HCT116 (cell line): ENCODE results near the gene CATSPERB. TPM values are rescaled to one million over a fixed set of nuclear protein-coding genes. Genes with fewer than 3 reads are reported as not detected.

ENCODE experiments used
- ATAC-seq: fragments of 200-7000 bp; cut with Tn5 transposase; 2 replicates; pipeline ENCODE4 v1.9.1; 2020; ENCODE audit warnings: mild to moderate bottlenecking, moderate library complexity
- BruUV-seq: library from RNA; stranded (reverse); fragments of 400-500 nt; replicated peaks from 2 replicates; lab custom pipeline; 2021; lab: Mats Ljungman, UMichigan
- CTCF ChIA-PET: fragments of 300-600 bp; sonication (Branson Sonifier 250); formaldehyde crosslinking; loops from one replicate; lab custom pipeline; 2021; ENCODE audit warnings: antibody characterized with exemption; lab: Charles Lee
- POLR2A ChIA-PET: fragments of 300-600, 350-600 bp; sonication (Branson Sonifier 250); formaldehyde crosslinking; loops from one replicate; lab custom pipeline; 2021; ENCODE audit warnings: antibody characterized with exemption; lab: Charles Lee
- RAD21 ChIA-PET, 2 experiments: fragments of 300-600 bp; sonication (Branson Sonifier 250); formaldehyde crosslinking; loops; one replicate each; lab custom pipeline; 2023; ENCODE audit warnings: low total read pairs in 2 of 2; ENCODE audit not compliant: uncharacterized antibody in 2 of 2, unreplicated experiment in 2 of 2, low non-redundant PET in 1 of 2; lab: Charles Lee
- DNase-seq: peaks from one replicate; pipeline ENCODE4 v3.0.0-alpha.2; 2010; ENCODE audit warnings: low read depth, low spot score
- H2AFZ ChIP-seq: fragments of 200-600 bp; shearing (Covaris generic), sonication (generic); 2 replicates; pipeline ENCODE4 v1.6.1; 2017; ENCODE audit warnings: low read depth, mixed run types, mixed read lengths, antibody characterized with exemption, low read length; ENCODE audit not compliant: poor library complexity, severe bottlenecking
- H3K27ac ChIP-seq: 2 replicates; pipeline ENCODE4 v1.5.1; 2012; ENCODE audit warnings: low read depth, low read length
- H3K27me3 ChIP-seq: fragments of 200-600 bp; sonication (generic); 2 replicates; pipeline ENCODE4 v1.6.1; 2016; ENCODE audit warnings: mixed run types, low read length, mixed read lengths; ENCODE audit not compliant: insufficient read depth
- H3K36me3 ChIP-seq, 2 experiments: fragments of 200-500 bp in 1 of 2; fragments of 200-600 bp in 1 of 2; sonication (Bioruptor generic) in 1 of 2; sonication (generic) in 1 of 2; 2 replicates each; pipeline versions ENCODE4 v1.5.1 to v1.6.1; 2014 to 2016; ENCODE audit warnings: low read length in 2 of 2, inconsistent platforms in 1 of 2, mixed read lengths in 1 of 2, mixed run types in 1 of 2; ENCODE audit not compliant: insufficient read depth in 2 of 2, control insufficient read depth in 1 of 2
- H3K4me1 ChIP-seq, 2 experiments: fragments of 200-600 bp in 1 of 2; sonication (generic) in 1 of 2; 2 replicates each; pipeline versions ENCODE4 v1.5.1 to v1.6.1; 2012 to 2017; ENCODE audit warnings: low read length in 2 of 2, inconsistent platforms in 1 of 2, mild to moderate bottlenecking in 1 of 2, mixed read lengths in 1 of 2, mixed run types in 1 of 2, moderate library complexity in 1 of 2; ENCODE audit not compliant: insufficient read depth in 2 of 2, control insufficient read depth in 1 of 2
- H3K4me2 ChIP-seq: fragments of 200-600 bp; sonication (generic); 2 replicates; pipeline ENCODE4 v1.6.1; 2017; ENCODE audit warnings: mixed run types, low read length, mixed read lengths
- H3K4me3 ChIP-seq, 2 experiments: fragments of 200-600 bp in 1 of 2; sonication (generic) in 1 of 2; replicated peaks in 1 of 2; 2 replicates each; pipeline ENCODE4 v1.5.1; 2011 to 2016; ENCODE audit warnings: low read length in 2 of 2, control low read depth in 1 of 2, low read depth in 1 of 2, mild to moderate bottlenecking in 1 of 2, mixed read lengths in 1 of 2, mixed run types in 1 of 2
- H3K79me2 ChIP-seq: fragments of 200-600 bp; sonication (generic); 2 replicates; pipeline ENCODE4 v1.6.1; 2017; ENCODE audit warnings: mild to moderate bottlenecking, mixed run types, low read length, moderate library complexity, mixed read lengths; ENCODE audit not compliant: insufficient read depth
- H3K9ac ChIP-seq: fragments of 200-600 bp; sonication (generic); 2 replicates; pipeline ENCODE4 v1.6.1; 2016; ENCODE audit warnings: low read length, mixed read lengths
- H3K9me2 ChIP-seq: fragments of 200-600 bp; sonication (generic), shearing (Covaris generic); 2 replicates; pipeline ENCODE4 v1.6.1; 2017; ENCODE audit warnings: mixed run types, mild to moderate bottlenecking, moderate library complexity; ENCODE audit not compliant: insufficient read depth
- H3K9me3 ChIP-seq, 2 experiments: fragments of 200-500 bp in 1 of 2; fragments of 200-600 bp in 1 of 2; sonication (Bioruptor generic) in 1 of 2; sonication (generic) in 1 of 2; 2 replicates each; pipeline ENCODE4 v1.6.1; 2014 to 2017; ENCODE audit warnings: low read length in 2 of 2, mixed read lengths in 2 of 2, inconsistent platforms in 1 of 2, low read depth in 1 of 2, mild to moderate bottlenecking in 1 of 2, mixed run types in 1 of 2, moderate library complexity in 1 of 2; ENCODE audit not compliant: control insufficient read depth in 1 of 2, insufficient read depth in 1 of 2
- H4K20me1 ChIP-seq: fragments of 200-600 bp; sonication (generic), shearing (Covaris generic); 2 replicates; pipeline ENCODE4 v1.6.1; 2017; ENCODE audit warnings: mixed run types, mild to moderate bottlenecking, moderate library complexity; ENCODE audit not compliant: insufficient read depth
- CBX3 ChIP-seq: IDR thresholded peaks from 2 replicates; pipeline ENCODE4 v1.6.1; 2012; ENCODE audit warnings: low read depth
- CEBPB ChIP-seq: IDR thresholded peaks from 2 replicates; pipeline ENCODE4 v1.6.1; 2012; ENCODE audit warnings: low read depth
- EGR1 ChIP-seq: IDR thresholded peaks from 2 replicates; pipeline ENCODE4 v1.6.1; 2012; ENCODE audit warnings: low read depth
- ELF1 ChIP-seq: IDR thresholded peaks from 2 replicates; pipeline ENCODE4 v1.6.1; 2012; ENCODE audit warnings: low read depth, borderline replicate concordance
- EZH2 ChIP-seq: fragments of 200-600 bp; sonication (generic); IDR thresholded peaks from 2 replicates; pipeline ENCODE4 v1.6.1; 2017; ENCODE audit warnings: antibody characterized with exemption, mixed run types
- EZH2phosphoT487 ChIP-seq: fragments of 200-600 bp; IDR thresholded peaks from 2 replicates; pipeline ENCODE4 v1.6.1; 2018; ENCODE audit warnings: antibody characterized with exemption, borderline replicate concordance
- MAX ChIP-seq: IDR thresholded peaks from 2 replicates; pipeline ENCODE4 v1.6.1; 2012
- RAD21 ChIP-seq: IDR thresholded peaks from 2 replicates; pipeline ENCODE4 v1.6.1; 2012; ENCODE audit warnings: low read depth, mild to moderate bottlenecking
- SIN3A ChIP-seq: IDR thresholded peaks from 2 replicates; pipeline ENCODE4 v1.6.1; 2012; ENCODE audit warnings: low read depth
- SRF ChIP-seq: IDR thresholded peaks from 2 replicates; pipeline ENCODE4 v1.6.1; 2012; ENCODE audit warnings: low read depth
- ZFX ChIP-seq: fragments of 450-650 bp; IDR thresholded peaks from 2 replicates; pipeline ENCODE4 v1.6.1; 2017
- intact Hi-C: fragments of 100-400 bp; cut with micrococcal nuclease; formaldehyde crosslinking; loops from 2 replicates; pipeline ENCODE4 v1.10.0; 2022
- total RNA-seq: library from RNA; stranded (reverse); gene quantifications from one replicate; pipeline ENCODE4 v1.2.1, GENCODE V29; 2021; ENCODE audit not compliant: unreplicated experiment
- TF ChIP-seq, protein P1 (sequence below): IDR thresholded peaks from 2 replicates; pipeline ENCODE4 v1.6.1; 2012
- TF ChIP-seq, protein P2 (sequence below): IDR thresholded peaks from 2 replicates; pipeline ENCODE4 v1.6.1; 2012; ENCODE audit warnings: low read depth

The CATSPERB gene
- total RNA-seq, 1 experiment from 2014 or later, result 0.74 TPM

DNA sequence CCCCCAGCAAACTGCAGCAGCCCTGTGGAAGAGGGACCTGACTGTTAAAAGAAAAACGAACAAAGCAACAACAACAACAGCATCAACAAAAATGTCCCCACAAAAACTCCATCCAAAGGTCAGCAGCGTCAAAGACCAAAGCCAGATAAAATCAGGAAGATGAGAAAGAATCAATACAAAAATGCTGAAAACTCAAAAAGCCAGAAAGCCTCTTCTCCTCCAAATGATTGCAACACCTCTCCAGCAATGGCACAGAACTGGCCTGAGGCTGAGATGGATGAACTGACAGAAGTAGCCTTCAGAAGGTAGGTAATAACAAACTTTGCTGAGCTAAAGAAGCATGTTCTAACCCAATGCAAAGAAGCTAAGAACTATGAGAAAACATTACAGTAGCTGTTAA, 176.4 kb downstream of the CATSPERB start:
- H4K20me1 ChIP-seq, result no peaks in the 10 kb centered on the region
- no peak overlapping the region for H3K4me3 ChIP-seq
- no peaks in the 10 kb centered on the region for H3K9me2 ChIP-seq
- TF ChIP-seq EGR1 (no peak), ZFX (no peak), CEBPB (no peak), EZH2phosphoT487 (no peak), SRF (no peak), MAX (no peak), SIN3A (no peak), EZH2 (no peak), CBX3 (no peak)
- H3K36me3 ChIP-seq, result no peaks in the 10 kb centered on the region
- H3K79me2 ChIP-seq, result no peaks in the 10 kb centered on the region
- H3K27me3 ChIP-seq, result no peaks in the 10 kb centered on the region
- CTCF ChIA-PET, result no interaction called here
- no peak overlapping the region for H3K9ac ChIP-seq
- no peak overlapping the region for H2AFZ ChIP-seq
- ATAC-seq, result no peak
- BruUV-seq, result no TSS peak
- POLR2A ChIA-PET, result no interaction called here
- no peak overlapping the region for H3K4me2 ChIP-seq
- no peaks in the 10 kb centered on the region for H3K4me1 ChIP-seq
- H3K9me3 ChIP-seq, result no peaks in the 10 kb centered on the region
- H3K27ac ChIP-seq, result no peak overlapping the region
- RAD21 ChIA-PET, result no interaction called here
- intact Hi-C loops, result no loop called here
- no peak for DNase-seq

DNA sequence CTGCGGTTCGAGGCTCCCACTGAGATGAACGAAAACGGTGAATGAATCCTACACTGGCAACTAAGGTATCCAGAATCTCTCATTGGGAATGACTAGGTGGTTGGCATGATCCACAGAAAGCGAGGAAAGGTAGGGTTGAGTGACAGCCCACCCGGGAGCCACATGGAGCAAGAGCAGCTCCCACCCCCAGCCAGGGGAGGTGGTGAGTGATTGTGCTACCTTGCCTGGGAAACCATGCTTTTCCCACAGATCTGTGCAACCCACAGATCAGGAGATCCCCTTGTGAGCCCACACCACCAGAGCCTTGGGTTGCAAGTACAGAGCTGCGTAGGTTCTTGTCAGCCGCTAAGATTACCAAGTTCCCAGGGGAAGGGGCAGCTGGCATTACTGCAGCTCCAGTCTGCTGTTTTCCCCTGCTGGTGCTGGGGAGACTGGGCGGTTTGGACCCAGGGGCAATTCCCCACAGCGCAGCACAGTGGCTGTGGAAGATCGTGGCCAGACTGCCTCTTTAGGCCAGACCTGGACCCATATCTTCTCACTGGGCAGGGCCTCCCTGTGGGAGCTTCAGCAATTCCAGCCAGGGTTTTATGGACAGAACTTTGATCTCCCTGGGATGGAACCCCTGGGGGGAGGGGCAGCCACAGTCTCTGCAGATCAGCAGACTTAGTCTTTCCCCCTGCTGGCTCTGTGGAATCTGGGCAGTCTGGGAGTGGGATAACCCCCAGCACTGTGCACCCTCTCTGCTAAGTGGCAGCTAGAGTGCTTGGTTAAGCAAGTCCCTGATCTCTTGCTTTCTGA, 177.2 kb downstream of the CATSPERB start:
- intact Hi-C loops, result no loop called here
- no peak overlapping the region for H3K9ac ChIP-seq
- CTCF ChIA-PET, result no interaction called here
- no peaks in the 10 kb centered on the region for H3K9me2 ChIP-seq
- H3K79me2 ChIP-seq, result no peaks in the 10 kb centered on the region
- TF ChIP-seq RAD21 (no peak), CEBPB (no peak), ELF1 (no peak), CBX3 (no peak)
- TF ChIP-seq, protein P1, sequence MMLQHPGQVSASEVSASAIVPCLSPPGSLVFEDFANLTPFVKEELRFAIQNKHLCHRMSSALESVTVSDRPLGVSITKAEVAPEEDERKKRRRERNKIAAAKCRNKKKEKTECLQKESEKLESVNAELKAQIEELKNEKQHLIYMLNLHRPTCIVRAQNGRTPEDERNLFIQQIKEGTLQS, result no peak
- TF ChIP-seq, protein P2, sequence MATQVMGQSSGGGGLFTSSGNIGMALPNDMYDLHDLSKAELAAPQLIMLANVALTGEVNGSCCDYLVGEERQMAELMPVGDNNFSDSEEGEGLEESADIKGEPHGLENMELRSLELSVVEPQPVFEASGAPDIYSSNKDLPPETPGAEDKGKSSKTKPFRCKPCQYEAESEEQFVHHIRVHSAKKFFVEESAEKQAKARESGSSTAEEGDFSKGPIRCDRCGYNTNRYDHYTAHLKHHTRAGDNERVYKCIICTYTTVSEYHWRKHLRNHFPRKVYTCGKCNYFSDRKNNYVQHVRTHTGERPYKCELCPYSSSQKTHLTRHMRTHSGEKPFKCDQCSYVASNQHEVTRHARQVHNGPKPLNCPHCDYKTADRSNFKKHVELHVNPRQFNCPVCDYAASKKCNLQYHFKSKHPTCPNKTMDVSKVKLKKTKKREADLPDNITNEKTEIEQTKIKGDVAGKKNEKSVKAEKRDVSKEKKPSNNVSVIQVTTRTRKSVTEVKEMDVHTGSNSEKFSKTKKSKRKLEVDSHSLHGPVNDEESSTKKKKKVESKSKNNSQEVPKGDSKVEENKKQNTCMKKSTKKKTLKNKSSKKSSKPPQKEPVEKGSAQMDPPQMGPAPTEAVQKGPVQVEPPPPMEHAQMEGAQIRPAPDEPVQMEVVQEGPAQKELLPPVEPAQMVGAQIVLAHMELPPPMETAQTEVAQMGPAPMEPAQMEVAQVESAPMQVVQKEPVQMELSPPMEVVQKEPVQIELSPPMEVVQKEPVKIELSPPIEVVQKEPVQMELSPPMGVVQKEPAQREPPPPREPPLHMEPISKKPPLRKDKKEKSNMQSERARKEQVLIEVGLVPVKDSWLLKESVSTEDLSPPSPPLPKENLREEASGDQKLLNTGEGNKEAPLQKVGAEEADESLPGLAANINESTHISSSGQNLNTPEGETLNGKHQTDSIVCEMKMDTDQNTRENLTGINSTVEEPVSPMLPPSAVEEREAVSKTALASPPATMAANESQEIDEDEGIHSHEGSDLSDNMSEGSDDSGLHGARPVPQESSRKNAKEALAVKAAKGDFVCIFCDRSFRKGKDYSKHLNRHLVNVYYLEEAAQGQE, result no peak
- TF ChIP-seq, all 23 proteins: peak for 0
- Histone ChIP-seq H3K27me3 (no peaks in the 10 kb centered on the region), H4K20me1 (no peaks in the 10 kb centered on the region), H3K4me2 (no peak overlapping the region), H2AFZ (no peak overlapping the region), H3K4me1 (no peaks in the 10 kb centered on the region), H3K4me3 (no peak overlapping the region), H3K36me3 (no peaks in the 10 kb centered on the region), H3K9me3 (no peaks in the 10 kb centered on the region), H3K27ac (no peak overlapping the region)
- ChIA-PET RAD21 (no interaction called here), POLR2A (interaction anchor here (0.6 kb wide), 1 partner anchor 140 kb away, joined by 4 read pairs; no protein-coding TSS in a partner anchor)
- no peak for DNase-seq
- no peak for ATAC-seq
- no TSS peak for BruUV-seq
